Stimulated activated CD8-positive, alpha-beta memory T cell treated with anti-CD3 and anti-CD28 coated beads, Interleukin-4, amount 100 ng/mL, for 4 hours (primary cell): Measurements from ENCODE around the gene TSPEAR.

ENCODE experiments used
- DNase-seq, 2 donors: peaks; one replicate each; pipeline ENCODE4 v3.0.0-alpha.2; 2020; ENCODE audit warnings: low read depth in 2 of 2, low spot score in 1 of 2

Gene TSPEAR

GRCh38 chr21:44723177-44724131, 12.1 kb upstream of the TSPEAR start:
- DNase-seq: no peak

DNA sequence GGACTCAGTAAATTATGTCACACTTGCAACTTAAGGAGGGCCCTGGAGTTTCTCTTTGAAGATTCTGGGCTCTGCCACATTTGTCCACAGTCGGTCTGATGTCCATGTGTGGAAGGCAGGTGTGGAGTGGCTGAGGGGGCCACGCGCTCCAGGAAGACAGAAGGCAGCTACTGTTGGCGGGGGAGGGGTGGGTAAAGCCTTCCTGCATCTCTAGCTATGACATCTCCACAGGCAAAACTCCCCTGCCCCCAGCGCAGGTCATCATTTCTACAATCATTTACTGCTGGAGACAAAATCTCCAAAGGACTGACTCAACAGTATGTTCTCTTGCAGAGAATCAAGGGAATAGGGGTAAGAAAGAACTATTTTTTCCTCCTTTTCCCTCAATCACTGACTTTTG, 11.4 kb upstream of the TSPEAR start:
- no peak for DNase-seq

- DNase-seq: no peak
Observed at GRCh38 chr21:44720170-44720569, 8.8 kb upstream of the TSPEAR start.

DNA sequence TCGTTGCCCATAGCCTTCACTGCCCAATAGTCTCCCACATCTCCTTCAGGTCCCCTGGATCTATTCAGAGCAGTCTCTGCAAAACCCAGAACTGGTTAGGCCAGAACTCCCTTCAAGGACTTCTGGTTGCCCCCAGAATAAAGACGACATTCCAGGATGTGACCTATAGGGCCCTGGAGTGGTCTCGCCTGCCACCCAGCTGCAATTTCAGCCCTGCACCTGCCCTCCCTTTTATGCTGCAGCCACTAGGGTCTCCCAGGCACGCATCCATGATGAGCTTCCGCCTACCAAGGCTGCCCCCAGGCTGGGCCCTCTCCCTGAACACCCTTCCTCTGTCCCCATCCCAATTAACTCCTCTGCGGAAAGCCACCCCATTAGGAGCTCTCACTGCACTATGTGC, 7.2 kb upstream of the TSPEAR start:
- no peak for DNase-seq

DNA sequence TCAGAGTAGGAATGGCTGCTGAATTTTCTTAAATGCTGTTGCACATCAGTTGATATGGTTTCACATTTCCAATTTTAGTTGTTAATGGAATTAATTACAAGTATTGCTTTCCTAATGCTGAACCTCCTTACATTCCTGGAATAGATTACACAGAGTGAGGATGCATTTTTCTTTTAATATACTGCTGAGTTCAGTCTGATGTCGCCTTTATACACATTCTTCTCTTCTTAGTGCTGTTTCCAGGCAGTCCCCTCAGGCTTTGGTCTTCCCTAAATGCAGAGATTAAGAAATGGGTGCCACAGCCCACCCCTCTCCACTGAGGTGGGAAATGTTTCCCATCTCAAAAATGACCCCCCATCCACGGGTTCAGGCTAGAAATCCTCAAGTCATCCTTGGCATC, 6.7 kb upstream of the TSPEAR start:
- no peak for DNase-seq

DNA sequence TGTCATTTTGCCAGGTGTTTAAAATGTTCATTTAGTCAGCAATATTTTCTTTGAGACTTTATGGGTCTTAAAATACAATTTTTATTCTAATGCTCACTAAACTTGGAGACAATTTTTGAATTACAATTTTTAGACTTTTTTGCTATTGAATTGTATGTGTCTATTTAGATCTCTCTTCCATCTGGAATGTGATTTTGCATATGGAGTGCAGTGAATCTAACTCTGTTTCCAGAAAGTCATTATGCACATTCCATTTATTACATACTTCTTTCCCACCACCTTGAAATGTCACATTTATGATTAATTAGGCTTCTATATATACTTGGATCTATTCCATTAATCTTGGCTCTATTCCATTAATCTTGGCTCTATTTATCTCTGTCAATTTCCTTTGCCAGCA, 5.6 kb upstream of the TSPEAR start:
- DNase-seq: no peak

- DNase-seq: no peak
Observed at GRCh38 chr21:44714905-44715304, 3.5 kb upstream of the TSPEAR start.

DNA sequence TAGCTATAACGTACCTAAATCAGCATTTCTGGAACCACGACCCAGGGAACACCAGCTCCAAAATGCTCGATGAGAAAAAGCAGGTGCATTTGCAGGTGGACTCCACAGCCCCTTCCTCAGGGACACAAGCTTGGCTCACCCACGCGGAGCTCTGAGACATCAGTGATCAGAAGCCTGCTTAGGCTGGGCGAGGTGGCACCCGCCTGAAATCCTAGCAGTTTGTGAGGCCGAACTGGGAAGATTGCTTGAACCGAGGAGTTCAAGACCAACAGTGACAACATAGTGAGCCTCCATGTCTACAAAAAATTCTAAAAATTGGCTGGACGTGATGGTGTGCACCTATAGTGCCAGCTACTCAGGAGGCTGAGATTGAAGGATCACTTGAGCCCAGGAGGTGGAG, 2.5 kb upstream of the TSPEAR start:
- DNase-seq: no peak

DNA sequence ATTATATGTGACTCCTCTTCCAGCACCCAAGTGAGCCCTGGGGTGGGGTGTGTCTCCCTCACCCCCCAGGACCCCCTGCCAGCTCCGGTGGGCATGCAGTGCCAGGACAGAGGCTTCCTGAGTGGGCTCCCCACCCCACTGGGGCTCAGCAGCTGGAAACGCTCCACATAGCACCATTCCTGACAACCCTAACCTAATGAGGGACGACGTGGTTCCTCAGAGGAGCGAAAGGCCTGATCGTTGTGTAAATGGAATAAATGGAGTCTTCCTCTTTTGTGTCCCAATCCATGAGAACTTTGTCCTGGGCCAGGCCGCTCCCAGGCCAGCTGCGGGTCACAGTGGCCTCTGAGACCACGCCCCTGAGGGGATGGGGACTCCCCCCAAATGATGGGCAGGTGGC, 1.8 kb upstream of the TSPEAR start:
- DNase-seq: no peak

DNA sequence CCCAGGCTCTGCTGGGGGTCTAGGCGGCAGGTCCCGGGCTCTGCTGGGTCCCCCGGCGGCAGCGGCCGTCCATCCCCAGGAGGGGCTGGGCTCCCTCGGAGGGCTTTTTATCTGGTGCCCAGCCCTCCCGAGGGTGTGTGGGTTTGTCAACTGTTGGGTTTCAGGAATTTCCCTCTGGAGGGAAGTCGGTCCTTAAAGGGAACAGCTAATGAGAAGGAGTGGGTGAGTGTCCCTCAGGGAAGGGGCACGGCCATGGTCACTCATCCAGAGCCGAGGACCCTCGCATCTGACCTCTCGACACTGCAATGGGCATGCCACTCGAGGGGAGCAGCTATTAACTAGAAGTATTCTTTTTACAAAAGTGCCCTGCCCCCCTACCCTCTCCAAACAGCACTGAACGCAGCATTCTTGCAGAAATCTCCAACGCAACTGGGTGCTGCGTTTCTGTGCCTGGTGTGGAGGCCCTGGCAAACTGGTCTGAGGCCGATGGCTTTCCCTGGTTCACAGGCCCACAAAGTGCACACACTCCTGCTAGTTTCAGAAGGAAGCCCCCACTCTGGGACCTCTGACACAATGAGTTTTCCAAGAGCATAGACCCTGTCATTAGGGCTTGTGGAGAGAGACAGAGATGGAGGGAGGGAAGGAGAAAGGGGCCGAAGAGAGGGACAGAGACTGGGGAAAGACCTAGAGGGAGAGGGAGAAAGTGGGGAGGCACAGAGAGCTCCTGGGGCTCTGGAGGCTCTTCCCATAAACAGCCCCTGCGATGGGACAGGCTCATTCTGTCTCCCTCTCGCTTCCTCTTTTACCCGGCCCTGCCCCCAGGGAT, 1.0 kb upstream of the TSPEAR start:
- no peak for DNase-seq

DNA sequence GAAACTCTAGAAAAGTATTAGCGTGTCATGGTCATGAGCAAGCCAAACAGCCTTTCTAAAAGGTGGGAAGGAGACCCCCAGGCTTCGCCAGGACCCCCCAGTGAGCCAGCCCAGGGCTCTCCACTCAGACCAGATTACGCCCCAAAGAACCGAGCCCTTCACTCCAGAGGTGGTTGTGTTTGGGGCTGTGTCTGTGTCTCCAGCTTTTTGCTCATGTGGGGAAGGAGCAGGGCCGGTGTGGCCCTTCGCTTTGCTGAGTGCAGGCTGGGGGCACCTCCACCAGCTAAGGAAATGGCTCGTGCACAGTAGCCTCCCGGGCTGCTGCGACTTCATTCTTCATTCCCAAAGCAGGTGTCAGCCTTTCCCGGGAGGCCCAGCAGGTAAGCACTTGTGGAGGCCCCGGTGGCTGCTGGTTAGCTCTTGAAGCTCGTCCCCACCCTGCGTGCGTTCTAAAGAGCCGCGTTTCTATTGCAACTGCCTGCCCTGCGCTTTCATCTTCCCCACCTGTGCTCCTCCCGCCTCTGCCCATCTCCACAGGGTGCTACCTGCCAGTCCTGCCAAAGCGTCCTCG, 531 bp downstream of the TSPEAR start:
- no peak for DNase-seq

DNA sequence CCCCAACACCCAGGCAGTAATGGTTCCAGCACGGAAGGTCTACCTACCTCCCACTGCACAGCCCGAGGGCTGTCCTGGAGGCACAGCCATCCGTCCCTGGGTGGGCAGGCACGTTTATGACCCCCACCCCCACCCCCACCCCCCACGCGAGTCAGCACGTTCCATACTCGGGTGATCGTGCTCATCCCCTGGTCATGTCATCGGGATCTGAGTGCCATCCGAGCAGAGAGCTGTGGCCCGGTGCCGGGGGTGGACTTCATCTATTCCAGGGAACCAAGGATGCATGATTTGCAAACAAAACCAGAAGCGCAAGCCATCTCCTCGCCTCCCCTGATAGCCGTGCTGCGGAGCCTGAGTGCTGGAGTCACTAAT, 1.1 kb downstream of the TSPEAR start:
- no peak for DNase-seq

- DNase-seq: peak in 1 of 2 donors; percentile 8
Observed at GRCh38 chr21:44709426-44710293, 1.7 kb downstream of the TSPEAR start.

DNA sequence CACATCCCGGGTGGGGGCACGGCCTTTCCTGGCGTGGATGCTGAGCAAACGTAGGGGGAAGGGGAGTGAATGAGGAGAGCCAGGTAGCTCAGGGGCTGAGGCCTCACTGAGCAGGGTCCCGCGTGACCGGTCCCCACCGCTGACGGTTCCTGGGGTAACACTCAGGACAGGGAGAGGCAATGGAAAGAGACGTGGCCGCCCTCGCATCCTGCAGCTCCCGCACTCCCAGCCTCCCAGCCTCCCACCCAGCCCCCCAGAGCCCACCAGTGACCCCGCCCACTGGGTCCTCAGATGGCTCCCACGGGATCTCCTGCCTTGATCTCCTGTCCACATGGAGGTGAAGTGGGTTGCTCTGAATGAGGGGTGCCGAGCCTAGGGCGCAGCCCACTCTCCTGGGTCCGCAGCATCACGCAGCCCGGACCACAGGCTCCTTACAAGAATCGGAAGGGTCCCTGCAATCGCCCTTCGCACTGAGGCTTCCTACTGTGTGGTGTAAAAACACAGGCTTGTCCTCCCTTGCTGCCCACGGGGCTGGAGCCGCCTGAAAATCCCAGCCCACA, 2.4 kb downstream of the TSPEAR start:
- DNase-seq: no peak

GRCh38 chr21:44708213-44708865, 3.0 kb downstream of the TSPEAR start:
- no peak for DNase-seq

GRCh38 chr21:44706706-44707581, 4.4 kb downstream of the TSPEAR start:
- DNase-seq: no peak

DNA sequence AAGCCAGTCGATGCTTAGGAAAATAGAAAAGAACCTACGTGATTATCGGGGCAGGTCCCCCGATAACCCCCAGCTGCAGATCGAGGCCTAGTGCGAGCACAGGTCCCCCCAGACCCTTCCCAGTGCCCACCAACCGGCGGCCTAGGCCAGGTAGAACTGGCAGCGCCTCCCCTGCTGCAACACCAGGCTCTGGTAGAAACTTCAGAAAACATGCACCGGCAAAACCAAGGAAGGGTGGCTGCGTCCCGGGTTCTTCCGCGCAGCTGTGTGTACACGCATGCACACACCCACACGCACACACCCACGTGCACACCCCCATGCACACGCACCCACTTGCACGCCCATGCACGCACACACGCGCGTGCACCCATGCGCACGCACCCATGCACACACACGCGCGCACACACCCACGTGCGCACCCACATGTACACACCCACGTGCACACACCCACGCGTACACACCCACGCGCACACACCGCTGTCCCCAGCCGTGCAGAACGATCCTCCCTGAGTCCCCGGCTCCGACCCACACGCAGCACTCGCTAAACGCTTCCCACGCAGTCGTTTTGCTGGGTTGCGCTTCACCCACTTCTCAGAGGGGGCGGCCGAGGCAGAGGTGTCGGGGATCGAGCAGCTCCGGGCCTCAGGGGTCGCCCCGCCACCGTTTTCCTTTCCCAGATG, 5.2 kb downstream of the TSPEAR start:
- no peak for DNase-seq

GRCh38 chr21:44704636-44705001, 6.8 kb downstream of the TSPEAR start:
- DNase-seq: no peak
